ENCODE measurements around the gene TLN1.

TLN1 gene

GRCh38 chr9:35769763-35770162, 37.8 kb upstream of the TLN1 start:
- H3K9me3 ChIP-seq (ENCODE audit: control insufficient read depth, insufficient read depth, low read depth, low read length), result no peaks in the 10 kb centered on the region
- H3K27ac ChIP-seq (ENCODE audit: extremely low read depth, low read depth, low read length), result no peak overlapping the region
- POLR2A ChIA-PET, result interaction anchor here (1.3 kb wide), 1 partner anchor 9 kb away, joined by 4 read pairs; no protein-coding TSS in a partner anchor
- no peak for TF ChIP-seq ZNF121 (tag by site-specific recombination; IDR thresholded peaks at IDR 0.05)
- no peak for TF ChIP-seq SALL2 (tag by site-specific recombination; IDR thresholded peaks at IDR 0.05; ENCODE audit: borderline replicate concordance)
- no peak for TF ChIP-seq ZNF837 (tag by site-specific recombination; IDR thresholded peaks at IDR 0.05)
- TF ChIP-seq ZNF76 (tag by site-specific recombination; IDR thresholded peaks at IDR 0.05; ENCODE audit: borderline replicate concordance, low read depth), result no peak
- TF ChIP-seq ZNF529 (tag by site-specific recombination; IDR thresholded peaks at IDR 0.05; ENCODE audit: insufficient replicate concordance), result no peak
- TF ChIP-seq ZNF596 (tag by site-specific recombination; IDR thresholded peaks at IDR 0.05), result no peak
- TF ChIP-seq ZNF146 (tag by site-specific recombination; IDR thresholded peaks at IDR 0.05), result no peak
- TF ChIP-seq TRIM28 (IDR thresholded peaks at IDR 0.05; ENCODE audit: borderline replicate concordance, low read length), result no peak
- no peak for TF ChIP-seq ZNF133 (tag by site-specific recombination; IDR thresholded peaks at IDR 0.05)
- TF ChIP-seq ZNF416 (tag by site-specific recombination; IDR thresholded peaks at IDR 0.05), result no peak
- no peak for TF ChIP-seq ZNF10 (tag by site-specific recombination; IDR thresholded peaks at IDR 0.05)
- no peak for TF ChIP-seq SCRT1 (tag by site-specific recombination; IDR thresholded peaks at IDR 0.05; ENCODE audit: borderline replicate concordance)
- TF ChIP-seq ZBTB21 (tag by site-specific recombination; IDR thresholded peaks at IDR 0.05), result no peak
- TF ChIP-seq GFI1B (tag by site-specific recombination; IDR thresholded peaks at IDR 0.05), result no peak
- no peaks in the 10 kb centered on the region for H3K36me3 ChIP-seq (ENCODE audit: control insufficient read depth in 2 of 2, insufficient read depth in 1 of 2, low read length in 2 of 2)
- peaks cover 15% of the 10 kb centered on the region for H3K4me1 ChIP-seq (ENCODE audit: control insufficient read depth, insufficient read depth, low read length)
- CTCF ChIA-PET, result interaction anchor here (0.7 to 1.5 kb wide), 5 partner anchors 12 to 217 kb away, joined by 3 to 9 read pairs (median 3); no protein-coding TSS in a partner anchor
- no peak overlapping the region for H3K4me3 ChIP-seq (ENCODE audit: low read depth, low read length)

GRCh38 chr9:35767458-35767857, 35.5 kb upstream of the TLN1 start:
- ChIA-PET CTCF (no interaction called here), POLR2A (interaction anchor here (0.7 kb wide), 1 partner anchor 44 kb away, joined by 6 read pairs; the partner anchor contains the start of gene SPAG8)
- Histone ChIP-seq H3K36me3 (ENCODE audit: control insufficient read depth in 2 of 2, insufficient read depth in 1 of 2, low read length in 2 of 2) (no peaks in the 10 kb centered on the region), H3K4me3 (ENCODE audit: low read depth, low read length) (no peak overlapping the region), H3K4me1 (ENCODE audit: control insufficient read depth, insufficient read depth, low read length) (peaks cover 15% of the 10 kb centered on the region), H3K27ac (ENCODE audit: extremely low read depth, low read depth, low read length) (no peak overlapping the region), H3K9me3 (ENCODE audit: control insufficient read depth, insufficient read depth, low read depth, low read length) (no peaks in the 10 kb centered on the region)
- no peak for TF ChIP-seq ZNF677 (tag by site-specific recombination; IDR thresholded peaks at IDR 0.05)
- TF ChIP-seq ZNF324 (tag by site-specific recombination; IDR thresholded peaks at IDR 0.05), result no peak

GRCh38 chr9:35766997-35767396, 35.0 kb upstream of the TLN1 start:
- ChIA-PET CTCF (no interaction called here), POLR2A (interaction anchor here (0.7 kb wide), 1 partner anchor 45 kb away, joined by 6 read pairs; the partner anchor contains the start of gene SPAG8)
- Histone ChIP-seq H3K9me3 (ENCODE audit: control insufficient read depth, insufficient read depth, low read depth, low read length) (no peaks in the 10 kb centered on the region), H3K4me3 (ENCODE audit: low read depth, low read length) (no peak overlapping the region), H3K36me3 (ENCODE audit: control insufficient read depth in 2 of 2, insufficient read depth in 1 of 2, low read length in 2 of 2) (no peaks in the 10 kb centered on the region), H3K4me1 (ENCODE audit: control insufficient read depth, insufficient read depth, low read length) (peaks cover 18% of the 10 kb centered on the region), H3K27ac (ENCODE audit: extremely low read depth, low read depth, low read length) (no peak overlapping the region)
- TF ChIP-seq ZSCAN5A (tag by site-specific recombination; IDR thresholded peaks at IDR 0.05), result no peak
- peak; percentile 70 for TF ChIP-seq FEZF1 (tag by site-specific recombination; IDR thresholded peaks at IDR 0.05)
- TF ChIP-seq ZBTB17 (tag by site-specific recombination; IDR thresholded peaks at IDR 0.05), result 0 out of 2 replicates have a peak, but pooled peaks have one; percentile 16
- TF ChIP-seq GLIS1 (tag by site-specific recombination; IDR thresholded peaks at IDR 0.05), result no peak
- no peak for TF ChIP-seq KLF8 (tag by site-specific recombination; IDR thresholded peaks at IDR 0.05)
- TF ChIP-seq REPIN1 (tag by site-specific recombination; IDR thresholded peaks at IDR 0.05; ENCODE audit: low read depth), result no peak
- no peak for TF ChIP-seq SP7 (tag by site-specific recombination; IDR thresholded peaks at IDR 0.05)
